Breast epithelium (tissue), 4 donors: ENCODE data around the gene KPTN. TPM values are rescaled to one million over a fixed set of nuclear protein-coding genes. Genes with fewer than 3 reads are reported as not detected.

ENCODE experiments used
- DNase-seq, 2 donors: peaks; one replicate each; pipeline ENCODE4 v3.0.0-alpha.2; 2019; ENCODE audit warnings: low spot score in 2 of 2
- H3K27ac ChIP-seq, 2 donors: fragments of 200-600 bp; sonication (generic) in 1 of 2; one replicate each; pipeline ENCODE4 v1.5.1; 2016 to 2019; ENCODE audit warnings: mild to moderate bottlenecking in 1 of 2
- H3K27me3 ChIP-seq, 2 donors: fragments of 200-600 bp; sonication (generic) in 1 of 2; one replicate each; pipeline versions ENCODE4 v1.5.1 to v1.6.0; 2017 to 2019; ENCODE audit warnings: control low read depth in 1 of 2, mild to moderate bottlenecking in 1 of 2
- H3K36me3 ChIP-seq: fragments of 200-600 bp; one replicate; pipeline ENCODE4 v1.5.1; 2019
- H3K4me1 ChIP-seq, 2 donors: fragments of 200-600 bp; sonication (generic); one replicate each; pipeline ENCODE4 v1.5.1; 2016 to 2019; ENCODE audit warnings: control low read depth in 1 of 2
- H3K4me3 ChIP-seq, 3 donors: fragments of 200-600 bp; sonication (generic); 1 replicate in 2 of 3; 2 replicates in 1 of 3; pipeline ENCODE4 v1.5.1; 2016 to 2019; ENCODE audit warnings: mild to moderate bottlenecking in 3 of 3, moderate library complexity in 2 of 3
- H3K9me3 ChIP-seq, 2 donors: fragments of 200-600 bp; sonication (generic) in 1 of 2; one replicate each; pipeline ENCODE4 v1.5.1; 2016 to 2019; ENCODE audit warnings: control low read depth in 1 of 2
- CTCF ChIP-seq, 3 donors: fragments of 450-650 bp; IDR thresholded peaks; one replicate each; pipeline ENCODE4 v1.5.1; 2016 to 2017; ENCODE audit warnings: antibody characterized with exemption in 3 of 3, mild to moderate bottlenecking in 3 of 3, moderate library complexity in 3 of 3
- POLR2A ChIP-seq: fragments of 450-650 bp; IDR thresholded peaks from one replicate; pipeline ENCODE4 v1.6.1; 2016; ENCODE audit warnings: antibody characterized with exemption, mild to moderate bottlenecking, moderate library complexity
- POLR2AphosphoS5 ChIP-seq, 3 donors: sonication (generic); formaldehyde crosslinking; IDR thresholded peaks; one replicate each; pipeline ENCODE4 v1.6.1; 2017; ENCODE audit warnings: antibody characterized with exemption in 3 of 3
- intact Hi-C: fragments of 100-400 bp; cut with DNase I; formaldehyde crosslinking; loops from one replicate; pipeline ENCODE4 v1.15.1; 2023; ENCODE audit warnings: low total_unique reads
- total RNA-seq, 3 donors: library from RNA; depleted of rRNA; stranded (reverse); fragments of >200 nt; gene quantifications; one replicate each; pipeline ENCODE4 v1.1.0, GENCODE V29; 2016

The KPTN gene
- total RNA-seq, 3 donors from 2014 or later: 4.6 to 6.6 (median 6.3) TPM

GRCh38 chr19:47469363-47469700 is 14.7 kb downstream of the KPTN start:
- Histone ChIP-seq H3K4me3 (no peak overlapping the region), H3K36me3 (no peaks in the 10 kb centered on the region), H3K9me3 (no peaks in the 10 kb centered on the region), H3K27ac (no peak overlapping the region), H3K4me1 (peaks cover 0 to 10% of the 10 kb centered on the region in 2 donors), H3K27me3 (peaks cover 0 to 49% of the 10 kb centered on the region in 2 donors)
- no peak for TF ChIP-seq POLR2A
- TF ChIP-seq POLR2AphosphoS5 (IDR thresholded peaks at IDR 0.05): no peak
- no peak for TF ChIP-seq CTCF (IDR thresholded peaks at IDR 0.05)
- intact Hi-C loops: no loop called here
- DNase-seq: no peak

GRCh38 chr19:47467914-47468313 is 16.1 kb downstream of the KPTN start:
- DNase-seq: no peak
- H3K36me3 ChIP-seq: no peaks in the 10 kb centered on the region
- H3K4me1 ChIP-seq: peaks cover 0 to 10% of the 10 kb centered on the region in 2 donors
- H3K4me3 ChIP-seq: no peak overlapping the region
- peaks cover 0 to 40% of the 10 kb centered on the region in 2 donors for H3K27me3 ChIP-seq
- H3K27ac ChIP-seq: no peak overlapping the region
- H3K9me3 ChIP-seq: no peaks in the 10 kb centered on the region
- intact Hi-C loops: no loop called here
- no peak for TF ChIP-seq POLR2A
- no peak for TF ChIP-seq CTCF (IDR thresholded peaks at IDR 0.05)
- no peak for TF ChIP-seq POLR2AphosphoS5 (IDR thresholded peaks at IDR 0.05)

GRCh38 chr19:47465957-47466356 is 18.1 kb downstream of the KPTN start:
- TF ChIP-seq CTCF (IDR thresholded peaks at IDR 0.05) (no peak), POLR2AphosphoS5 (IDR thresholded peaks at IDR 0.05) (no peak), POLR2A (no peak)
- peaks cover 0 to 35% of the 10 kb centered on the region in 2 donors for H3K27me3 ChIP-seq

GRCh38 chr19:47464675-47465419 is 19.2 kb downstream of the KPTN start:
- intact Hi-C loops: no loop called here
- H3K9me3 ChIP-seq: no peaks in the 10 kb centered on the region

More at GRCh38 chr19:47465957-47466356, 18.1 kb downstream of the KPTN start:
- no peaks in the 10 kb centered on the region for H3K36me3 ChIP-seq
- H3K27ac ChIP-seq: no peak overlapping the region
- no peaks in the 10 kb centered on the region for H3K9me3 ChIP-seq
- intact Hi-C loops: no loop called here
- H3K4me1 ChIP-seq: no peaks in the 10 kb centered on the region
- H3K4me3 ChIP-seq: no peak overlapping the region
- no peak for DNase-seq

More at GRCh38 chr19:47464675-47465419, 19.2 kb downstream of the KPTN start:
- DNase-seq: no peak
- no peak for TF ChIP-seq POLR2A
- no peak for TF ChIP-seq CTCF (IDR thresholded peaks at IDR 0.05)
- no peak for TF ChIP-seq POLR2AphosphoS5 (IDR thresholded peaks at IDR 0.05)
- Histone ChIP-seq H3K36me3 (no peaks in the 10 kb centered on the region), H3K27ac (no peak overlapping the region), H3K27me3 (peaks cover 0 to 35% of the 10 kb centered on the region in 2 donors), H3K4me3 (no peak overlapping the region), H3K4me1 (no peaks in the 10 kb centered on the region)
